WTC11 (cell line): ENCODE measurements around the gene RAD23B.

Source experiments
- CREB1 ChIP-seq: sonication (generic); formaldehyde crosslinking; IDR thresholded peaks from 2 replicates; pipeline ENCODE4 v1.8.0; 2023; ENCODE audit warnings: mild to moderate bottlenecking, missing genetic modification reagents
- NFYB ChIP-seq: sonication (generic); formaldehyde crosslinking; conservative IDR thresholded peaks from 2 replicates; pipeline ENCODE4 v1.8.0; 2022; ENCODE audit warnings: low read depth, missing genetic modification reagents
- TEAD4 ChIP-seq: sonication (generic); formaldehyde crosslinking; IDR thresholded peaks from 2 replicates; pipeline ENCODE4 v1.8.0; 2022; ENCODE audit warnings: mild to moderate bottlenecking, missing genetic modification reagents
- TF ChIP-seq, protein P1 (sequence below): fragments of 200-600 bp; IDR thresholded peaks from 2 replicates; pipeline ENCODE4 v1.8.0; 2022; ENCODE audit warnings: antibody characterized with exemption
- TF ChIP-seq, protein P2 (sequence below): sonication (generic); formaldehyde crosslinking; IDR thresholded peaks from 2 replicates; pipeline ENCODE4 v1.8.1; 2023; ENCODE audit warnings: mild to moderate bottlenecking, missing genetic modification reagents, moderate library complexity
- TF ChIP-seq, protein P3 (sequence below): sonication (generic); formaldehyde crosslinking; IDR thresholded peaks from 2 replicates; pipeline ENCODE4 v1.8.1; 2022; ENCODE audit warnings: missing genetic modification reagents, borderline replicate concordance
- TF ChIP-seq, protein P4 (sequence below): sonication (generic); formaldehyde crosslinking; IDR thresholded peaks from 2 replicates; pipeline ENCODE4 v1.8.0; 2022; ENCODE audit warnings: mild to moderate bottlenecking, missing genetic modification reagents

DNA sequence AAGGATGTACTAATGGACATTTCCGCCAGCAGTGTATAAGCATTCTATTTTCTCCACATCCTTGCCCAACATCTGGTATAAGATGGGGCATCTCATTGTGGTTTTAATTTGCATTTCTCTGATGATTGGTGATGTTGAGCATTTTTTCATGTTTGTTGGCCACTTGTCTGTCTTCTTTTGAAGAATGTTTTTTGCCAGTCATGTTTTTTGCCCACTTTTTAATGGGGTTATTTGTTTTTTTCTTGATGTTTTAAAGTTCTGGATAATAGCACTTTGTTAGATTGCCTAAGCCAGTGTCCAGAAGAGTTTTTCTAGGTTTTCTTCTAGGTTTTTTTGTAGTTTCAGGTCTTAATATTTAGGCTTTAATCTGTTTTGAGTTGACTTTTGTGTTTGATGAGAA lies 31.7 kb downstream of the RAD23B start:
- TF ChIP-seq, protein P1, sequence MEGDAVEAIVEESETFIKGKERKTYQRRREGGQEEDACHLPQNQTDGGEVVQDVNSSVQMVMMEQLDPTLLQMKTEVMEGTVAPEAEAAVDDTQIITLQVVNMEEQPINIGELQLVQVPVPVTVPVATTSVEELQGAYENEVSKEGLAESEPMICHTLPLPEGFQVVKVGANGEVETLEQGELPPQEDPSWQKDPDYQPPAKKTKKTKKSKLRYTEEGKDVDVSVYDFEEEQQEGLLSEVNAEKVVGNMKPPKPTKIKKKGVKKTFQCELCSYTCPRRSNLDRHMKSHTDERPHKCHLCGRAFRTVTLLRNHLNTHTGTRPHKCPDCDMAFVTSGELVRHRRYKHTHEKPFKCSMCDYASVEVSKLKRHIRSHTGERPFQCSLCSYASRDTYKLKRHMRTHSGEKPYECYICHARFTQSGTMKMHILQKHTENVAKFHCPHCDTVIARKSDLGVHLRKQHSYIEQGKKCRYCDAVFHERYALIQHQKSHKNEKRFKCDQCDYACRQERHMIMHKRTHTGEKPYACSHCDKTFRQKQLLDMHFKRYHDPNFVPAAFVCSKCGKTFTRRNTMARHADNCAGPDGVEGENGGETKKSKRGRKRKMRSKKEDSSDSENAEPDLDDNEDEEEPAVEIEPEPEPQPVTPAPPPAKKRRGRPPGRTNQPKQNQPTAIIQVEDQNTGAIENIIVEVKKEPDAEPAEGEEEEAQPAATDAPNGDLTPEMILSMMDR = no peak
- TF ChIP-seq NFYB = no peak
- TF ChIP-seq, protein P2, sequence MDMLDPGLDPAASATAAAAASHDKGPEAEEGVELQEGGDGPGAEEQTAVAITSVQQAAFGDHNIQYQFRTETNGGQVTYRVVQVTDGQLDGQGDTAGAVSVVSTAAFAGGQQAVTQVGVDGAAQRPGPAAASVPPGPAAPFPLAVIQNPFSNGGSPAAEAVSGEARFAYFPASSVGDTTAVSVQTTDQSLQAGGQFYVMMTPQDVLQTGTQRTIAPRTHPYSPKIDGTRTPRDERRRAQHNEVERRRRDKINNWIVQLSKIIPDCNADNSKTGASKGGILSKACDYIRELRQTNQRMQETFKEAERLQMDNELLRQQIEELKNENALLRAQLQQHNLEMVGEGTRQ (CRISPR knock-in tag) = no peak
- TF ChIP-seq, protein P3, sequence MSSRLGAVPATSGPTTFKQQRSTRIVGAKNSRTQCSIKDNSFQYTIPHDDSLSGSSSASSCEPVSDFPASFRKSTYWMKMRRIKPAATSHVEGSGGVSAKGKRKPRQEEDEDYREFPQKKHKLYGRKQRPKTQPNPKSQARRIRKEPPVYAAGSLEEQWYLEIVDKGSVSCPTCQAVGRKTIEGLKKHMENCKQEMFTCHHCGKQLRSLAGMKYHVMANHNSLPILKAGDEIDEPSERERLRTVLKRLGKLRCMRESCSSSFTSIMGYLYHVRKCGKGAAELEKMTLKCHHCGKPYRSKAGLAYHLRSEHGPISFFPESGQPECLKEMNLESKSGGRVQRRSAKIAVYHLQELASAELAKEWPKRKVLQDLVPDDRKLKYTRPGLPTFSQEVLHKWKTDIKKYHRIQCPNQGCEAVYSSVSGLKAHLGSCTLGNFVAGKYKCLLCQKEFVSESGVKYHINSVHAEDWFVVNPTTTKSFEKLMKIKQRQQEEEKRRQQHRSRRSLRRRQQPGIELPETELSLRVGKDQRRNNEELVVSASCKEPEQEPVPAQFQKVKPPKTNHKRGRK (CRISPR knock-in tag) = no peak
- TF ChIP-seq, protein P4, sequence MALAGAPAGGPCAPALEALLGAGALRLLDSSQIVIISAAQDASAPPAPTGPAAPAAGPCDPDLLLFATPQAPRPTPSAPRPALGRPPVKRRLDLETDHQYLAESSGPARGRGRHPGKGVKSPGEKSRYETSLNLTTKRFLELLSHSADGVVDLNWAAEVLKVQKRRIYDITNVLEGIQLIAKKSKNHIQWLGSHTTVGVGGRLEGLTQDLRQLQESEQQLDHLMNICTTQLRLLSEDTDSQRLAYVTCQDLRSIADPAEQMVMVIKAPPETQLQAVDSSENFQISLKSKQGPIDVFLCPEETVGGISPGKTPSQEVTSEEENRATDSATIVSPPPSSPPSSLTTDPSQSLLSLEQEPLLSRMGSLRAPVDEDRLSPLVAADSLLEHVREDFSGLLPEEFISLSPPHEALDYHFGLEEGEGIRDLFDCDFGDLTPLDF = no peak
- no peak for TF ChIP-seq TEAD4
- TF ChIP-seq CREB1 (CRISPR knock-in tag) = no peak
